HEK293T (cell line): ENCODE measurements around the gene SEC24A.
"Not testable (repeated sequence)": the region's sequence is repeated elsewhere in the genome, so short reads cannot be mapped to it uniquely, and the experiment has no call there.

Experiments
- ARNT ChIP-seq: fragments of 450-650 bp; IDR thresholded peaks from 2 replicates; pipeline ENCODE4 v1.6.1; 2017; ENCODE audit warnings: mild to moderate bottlenecking
- BHLHE40 ChIP-seq: fragments of 450-650 bp; IDR thresholded peaks from 2 replicates; pipeline ENCODE4 v1.6.1; 2016; ENCODE audit warnings: mild to moderate bottlenecking, moderate library complexity, borderline replicate concordance
- ELF4 ChIP-seq: fragments of 450-650 bp; IDR thresholded peaks from 2 replicates; pipeline ENCODE4 v1.6.1; 2017; ENCODE audit warnings: antibody characterized with exemption
- FOXA1 ChIP-seq: fragments of 450-650 bp; IDR thresholded peaks from 2 replicates; pipeline ENCODE4 v1.6.1; 2016; ENCODE audit warnings: mild to moderate bottlenecking
- FOXK2 ChIP-seq: fragments of 450-650 bp; IDR thresholded peaks from 2 replicates; pipeline ENCODE4 v1.6.1; 2016; ENCODE audit warnings: mild to moderate bottlenecking
- FOXM1 ChIP-seq: fragments of 450-650 bp; IDR thresholded peaks from 2 replicates; pipeline ENCODE4 v1.6.1; 2017; ENCODE audit warnings: mild to moderate bottlenecking, borderline replicate concordance
- HDGF ChIP-seq: fragments of 450-650 bp; IDR thresholded peaks from 2 replicates; pipeline ENCODE4 v1.6.1; 2017; ENCODE audit warnings: antibody characterized with exemption, borderline replicate concordance
- SUZ12 ChIP-seq: fragments of 450-650 bp; IDR thresholded peaks from 2 replicates; pipeline ENCODE4 v1.6.1; 2016; ENCODE audit warnings: mild to moderate bottlenecking
- TARDBP ChIP-seq: fragments of 450-650 bp; IDR thresholded peaks from 2 replicates; pipeline ENCODE4 v1.6.1; 2016
- ZNF384 ChIP-seq: fragments of 450-650 bp; IDR thresholded peaks from 2 replicates; pipeline ENCODE4 v1.6.1; 2016

DNA sequence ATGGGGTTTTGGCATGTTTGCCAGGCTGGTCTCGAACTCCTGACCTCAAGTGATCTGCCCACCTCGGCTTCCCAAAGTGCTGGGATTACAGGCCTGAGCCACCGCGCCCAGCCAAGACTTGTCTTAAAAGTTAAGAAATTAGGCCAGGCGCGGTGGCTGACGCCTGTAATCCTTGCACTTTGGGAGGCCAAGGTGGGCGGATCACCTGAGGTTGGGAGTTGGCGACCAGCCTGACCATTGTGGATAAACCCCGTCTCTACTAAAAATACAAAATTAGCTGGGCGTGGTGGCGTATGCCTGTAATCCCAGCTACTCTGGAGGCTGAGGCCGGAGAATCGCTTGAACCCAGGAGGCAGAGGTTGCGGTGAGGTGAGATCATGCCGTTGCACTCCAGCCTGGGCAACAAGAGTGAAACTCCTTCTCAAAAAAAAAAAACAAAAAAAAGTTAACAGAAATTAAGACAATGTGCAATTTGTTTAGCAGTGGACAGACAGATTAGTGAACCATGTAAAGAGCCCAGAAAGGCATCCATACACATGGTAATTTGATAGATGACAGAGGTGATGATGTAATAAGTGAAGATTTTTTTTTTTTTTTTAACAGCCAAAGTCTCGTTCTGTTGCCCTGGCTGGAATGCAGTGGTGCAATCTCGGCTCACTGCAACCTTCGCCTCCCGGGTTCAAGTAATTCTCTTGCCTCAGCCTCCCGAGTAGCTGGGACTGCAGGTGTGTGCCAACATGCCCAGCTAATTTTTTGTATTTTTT is 119.1 kb downstream of the SEC24A start:
- TF ChIP-seq ARNT, BHLHE40, ELF4, ZNF384, FOXA1, FOXK2, HDGF, FOXM1, SUZ12, TARDBP: not testable (repeated sequence)
